Neuronal stem cell (in vitro differentiated cells): Measurements from ENCODE around the gene QRICH1.

Source experiments
- DNase-seq: peaks from one replicate; pipeline ENCODE4 v3.0.0-alpha.2; 2013; ENCODE audit warnings: low spot score
- H2AFZ ChIP-seq: one replicate; pipeline ENCODE4 v1.6.1; 2013; ENCODE audit warnings: mild to moderate bottlenecking, low read length, inconsistent platforms
- H2AK5ac ChIP-seq: 2 replicates; pipeline ENCODE4 v1.6.1; 2013; ENCODE audit warnings: low read depth, mild to moderate bottlenecking, inconsistent platforms, low read length, moderate library complexity, mixed read lengths
- H2BK120ac ChIP-seq: 2 replicates; pipeline ENCODE4 v1.6.1; 2013; ENCODE audit warnings: low read depth, mild to moderate bottlenecking, inconsistent platforms, low read length, moderate library complexity, mixed read lengths
- H2BK12ac ChIP-seq: one replicate; pipeline ENCODE4 v1.6.1; 2013; ENCODE audit warnings: low read length, inconsistent platforms
- H2BK15ac ChIP-seq: 2 replicates; pipeline ENCODE4 v1.6.1; 2013; ENCODE audit warnings: mild to moderate bottlenecking, low read length, inconsistent platforms, mixed read lengths
- H2BK5ac ChIP-seq: one replicate; pipeline ENCODE4 v1.6.1; 2013; ENCODE audit warnings: inconsistent platforms, mild to moderate bottlenecking, low read length, moderate library complexity
- H3K14ac ChIP-seq: one replicate; pipeline ENCODE4 v1.6.1; 2013; ENCODE audit warnings: low read length, inconsistent platforms
- H3K18ac ChIP-seq: 2 replicates; pipeline ENCODE4 v1.6.1; 2013; ENCODE audit warnings: low read length, inconsistent platforms
- H3K23ac ChIP-seq: 2 replicates; pipeline ENCODE4 v1.6.1; 2013; ENCODE audit warnings: low read depth, mild to moderate bottlenecking, mixed read lengths, low read length, inconsistent platforms; ENCODE audit not compliant: poor library complexity
- H3K27ac ChIP-seq: replicated peaks from 3 replicates; pipeline ENCODE4 v1.5.1; 2013; ENCODE audit warnings: low read length, inconsistent platforms
- H3K27me3 ChIP-seq, 3 experiments: 2 replicates each; pipeline ENCODE4 v1.6.1; 2013; ENCODE audit warnings: low read length in 3 of 3, mild to moderate bottlenecking in 2 of 3, inconsistent platforms in 1 of 3, low read depth in 1 of 3, mixed read lengths in 1 of 3, moderate library complexity in 1 of 3; ENCODE audit not compliant: control insufficient read depth in 3 of 3, insufficient read depth in 3 of 3
- H3K36me3 ChIP-seq, 2 donors: replicated peaks in 1 of 2; 2 replicates each; pipeline ENCODE4 v1.6.1; 2013; ENCODE audit warnings: low read length in 2 of 2; ENCODE audit not compliant: control insufficient read depth in 2 of 2, insufficient read depth in 2 of 2
- H3K4ac ChIP-seq: 2 replicates; pipeline ENCODE4 v1.6.1; 2013; ENCODE audit warnings: inconsistent platforms, mild to moderate bottlenecking, low read length, moderate library complexity
- H3K4me1 ChIP-seq, 2 donors: 1 replicate in 1 of 2; 2 replicates in 1 of 2; pipeline ENCODE4 v1.6.1; 2013; ENCODE audit warnings: low read length in 2 of 2, low read depth in 1 of 2; ENCODE audit not compliant: control insufficient read depth in 2 of 2, insufficient read depth in 1 of 2
- H3K4me2 ChIP-seq: one replicate; pipeline ENCODE4 v1.6.1; 2013; ENCODE audit warnings: mild to moderate bottlenecking, low read length, inconsistent platforms; ENCODE audit not compliant: insufficient read depth, poor library complexity, severe bottlenecking
- H3K4me3 ChIP-seq, 2 donors: 2 replicates each; pipeline ENCODE4 v1.5.1; 2013; ENCODE audit warnings: low read length in 2 of 2, mild to moderate bottlenecking in 2 of 2, inconsistent platforms in 1 of 2, moderate library complexity in 1 of 2
- H3K79me1 ChIP-seq: one replicate; pipeline ENCODE4 v1.6.1; 2013; ENCODE audit warnings: low read depth, mild to moderate bottlenecking, inconsistent platforms, low read length, moderate library complexity
- H3K9ac ChIP-seq: one replicate; pipeline ENCODE4 v1.6.1; 2013; ENCODE audit warnings: mild to moderate bottlenecking, low read depth, low read length, inconsistent platforms; ENCODE audit not compliant: poor library complexity
- H3K9me3 ChIP-seq, 2 donors: replicated peaks in 1 of 2; 2 replicates each; pipeline versions ENCODE3 to v1.6.1; 2013; ENCODE audit warnings: low read length in 2 of 2, mild to moderate bottlenecking in 2 of 2, inconsistent platforms in 1 of 2, low read depth in 1 of 2, mixed read lengths in 1 of 2, moderate library complexity in 1 of 2; ENCODE audit not compliant: control insufficient read depth in 2 of 2, insufficient read depth in 1 of 2
- H4K8ac ChIP-seq: one replicate; pipeline ENCODE4 v1.6.1; 2013; ENCODE audit warnings: low read depth, mild to moderate bottlenecking, inconsistent platforms, low read length, moderate library complexity
- H4K91ac ChIP-seq: one replicate; pipeline ENCODE4 v1.6.1; 2013; ENCODE audit warnings: low read length, low read depth, mild to moderate bottlenecking, inconsistent platforms; ENCODE audit not compliant: poor library complexity
- WGBS, 2 donors: extraction: QIAGEN DNeasy Blood & Tissue Kit; methylation state at CpG; one replicate each; pipeline ENCODE4 v1.1.7; 2013; ENCODE audit warnings: missing lambda C conversion rate in 2 of 2, mixed read lengths in 1 of 2; ENCODE audit not compliant: insufficient read length in 2 of 2, insufficient replicate concordance in 1 of 2; ENCODE audit errors: extremely low coverage in 2 of 2; 5-methylcytosine and 5-hydroxymethylcytosine counted together

QRICH1 gene

DNA sequence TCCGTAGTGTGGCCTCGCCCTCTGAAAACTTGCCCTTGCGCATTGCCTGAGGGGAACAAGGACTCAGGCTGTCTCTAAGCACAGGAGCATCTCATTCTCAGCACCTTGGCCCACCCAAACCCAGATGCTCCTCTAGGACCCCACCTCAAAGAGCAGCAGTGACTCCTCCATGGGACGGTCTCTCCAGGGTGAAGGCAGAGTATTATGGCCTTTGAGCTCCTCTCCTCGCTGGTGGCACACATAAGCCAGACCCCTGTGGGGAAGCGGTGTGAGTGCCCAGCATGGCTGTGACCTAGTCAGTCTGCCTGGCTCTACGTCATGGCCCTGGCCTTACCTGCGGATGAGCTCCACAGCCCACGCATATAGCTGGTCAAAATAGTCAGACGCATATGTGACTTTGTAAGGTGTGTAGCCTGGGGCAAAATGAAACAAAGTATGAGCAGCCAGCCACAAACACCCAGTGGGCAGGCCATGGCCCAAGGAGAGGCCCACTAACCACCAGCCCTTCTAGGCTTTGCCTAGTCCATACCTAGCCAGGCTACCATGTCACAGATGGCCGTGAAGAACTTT lies 6.3 kb upstream of the QRICH1 start:
- no peak overlapping the region for H3K14ac ChIP-seq
- H3K4me3 ChIP-seq = peak overlapping the region in 1 of 2 donors; percentile 50
- H3K9ac ChIP-seq = no peak overlapping the region
- no peak overlapping the region for H3K27ac ChIP-seq
- no CpG with 5 or more reads among the region's 11 CpGs for WGBS, 2 donors
- no peak overlapping the region for H4K91ac ChIP-seq
- DNase-seq = no peak
- no peak overlapping the region for H2BK120ac ChIP-seq
- H2AFZ ChIP-seq = no peak overlapping the region
- H2BK15ac ChIP-seq = no peak overlapping the region
- H2AK5ac ChIP-seq = no peak overlapping the region
- no peak overlapping the region for H3K23ac ChIP-seq
- no peak overlapping the region for H2BK12ac ChIP-seq
- no peaks in the 10 kb centered on the region for H3K9me3 ChIP-seq
- H3K27me3 ChIP-seq = no peaks in the 10 kb centered on the region
- H3K4ac ChIP-seq = no peak overlapping the region
- no peak overlapping the region for H3K18ac ChIP-seq
- peaks cover 59 to 76% of the 10 kb centered on the region in 2 donors for H3K36me3 ChIP-seq
- no peak overlapping the region for H4K8ac ChIP-seq
- no peak overlapping the region for H3K4me2 ChIP-seq
- H3K79me1 ChIP-seq = peaks cover 8% of the 10 kb centered on the region
- H3K4me1 ChIP-seq = peaks cover 6 to 7% of the 10 kb centered on the region in 2 donors
- no peak overlapping the region for H2BK5ac ChIP-seq

DNA sequence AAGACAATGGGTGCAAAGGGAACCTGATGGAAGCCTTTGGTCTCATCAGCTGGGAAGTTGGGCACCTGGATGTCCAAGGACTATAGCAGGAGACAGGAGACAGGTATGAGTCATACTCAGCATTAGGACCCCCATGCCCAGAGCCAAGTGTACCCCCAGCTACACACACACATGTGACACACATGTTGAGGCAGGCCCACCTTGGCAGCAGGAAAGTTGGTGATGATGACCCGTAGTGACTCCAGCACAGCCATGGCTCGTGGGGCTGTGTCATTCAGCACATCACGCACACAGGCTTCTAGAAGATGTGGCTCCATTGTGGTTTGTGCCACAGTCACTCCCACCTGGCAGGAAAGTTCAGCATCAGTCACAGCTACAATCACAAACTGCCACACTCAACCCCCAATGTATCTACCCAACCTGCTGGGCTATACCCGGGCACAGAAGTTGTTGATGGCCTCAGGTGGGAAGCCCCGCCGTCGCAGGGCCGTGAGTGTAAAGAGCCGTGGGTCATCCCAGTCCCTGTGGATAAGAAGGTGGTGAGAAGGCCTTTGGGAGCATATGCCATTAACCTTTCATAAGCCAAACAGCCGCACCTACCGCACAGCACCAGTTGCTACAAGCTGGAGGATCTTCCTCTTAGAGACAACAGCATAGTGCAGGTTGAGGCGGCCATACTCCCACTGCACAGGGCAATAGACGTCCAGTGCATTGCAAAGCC lies 5.2 kb upstream of the QRICH1 start:
- Histone ChIP-seq H2BK15ac (no peak overlapping the region), H3K4me2 (no peak overlapping the region), H4K91ac (no peak overlapping the region), H3K4ac (no peak overlapping the region), H3K23ac (no peak overlapping the region), H3K9me3 (no peaks in the 10 kb centered on the region), H4K8ac (no peak overlapping the region), H2BK5ac (no peak overlapping the region), H3K4me1 (peaks cover 5 to 7% of the 10 kb centered on the region in 2 donors), H3K4me3 (no peak overlapping the region), H3K27me3 (no peaks in the 10 kb centered on the region), H2AK5ac (no peak overlapping the region), H3K18ac (no peak overlapping the region), H3K14ac (no peak overlapping the region), H2BK12ac (no peak overlapping the region), H2BK120ac (no peak overlapping the region), H3K36me3 (peaks cover 59 to 76% of the 10 kb centered on the region in 2 donors), H2AFZ (no peak overlapping the region), H3K9ac (no peak overlapping the region), H3K79me1 (peaks cover 8% of the 10 kb centered on the region), H3K27ac (no peak overlapping the region)
- WGBS, 2 donors = no CpG with 5 or more reads among the region's 13 CpGs
- no peak for DNase-seq

DNA sequence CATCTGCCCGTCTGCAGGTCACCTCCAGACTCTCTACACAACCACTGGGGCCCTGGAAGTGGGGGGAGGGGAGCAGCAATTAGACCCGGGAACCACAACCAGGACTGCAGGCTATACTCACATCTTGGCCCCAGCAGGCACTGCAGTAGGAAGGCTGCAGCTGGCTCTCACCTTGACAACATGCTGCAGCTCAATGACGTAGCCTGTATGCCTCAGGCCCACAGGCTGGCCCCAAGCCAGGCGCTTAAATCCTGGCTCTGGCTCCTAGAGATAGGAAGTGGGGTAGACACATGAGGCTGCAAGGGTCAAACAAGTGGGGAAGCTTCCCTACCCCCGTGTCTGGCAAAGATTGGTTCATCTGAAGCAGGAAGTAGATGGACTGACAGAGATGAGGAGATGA lies 4.6 kb upstream of the QRICH1 start:
- H2BK12ac ChIP-seq = no peak overlapping the region
- no peak overlapping the region for H3K18ac ChIP-seq
- H2BK120ac ChIP-seq = no peak overlapping the region
- H3K14ac ChIP-seq = no peak overlapping the region
- no CpG with 5 or more reads among the region's 5 CpGs for WGBS, 2 donors
- no peak overlapping the region for H3K23ac ChIP-seq
- H3K79me1 ChIP-seq = peaks cover 4% of the 10 kb centered on the region
- no peak for DNase-seq
- no peak overlapping the region for H3K9ac ChIP-seq
- no peak overlapping the region for H3K4me3 ChIP-seq
- H2AFZ ChIP-seq = no peak overlapping the region
- H3K4me2 ChIP-seq = no peak overlapping the region
- H3K9me3 ChIP-seq = no peaks in the 10 kb centered on the region
- H4K8ac ChIP-seq = no peak overlapping the region
- peaks cover 0 to 2% of the 10 kb centered on the region in 2 donors for H3K4me1 ChIP-seq
- H3K4ac ChIP-seq = no peak overlapping the region
- H3K36me3 ChIP-seq = peaks cover 59 to 73% of the 10 kb centered on the region in 2 donors
- H4K91ac ChIP-seq = no peak overlapping the region
- no peak overlapping the region for H3K27ac ChIP-seq
- H2AK5ac ChIP-seq = no peak overlapping the region
- no peaks in the 10 kb centered on the region for H3K27me3 ChIP-seq
- H2BK5ac ChIP-seq = no peak overlapping the region
- H2BK15ac ChIP-seq = no peak overlapping the region
